ENCODE results near the gene ZBTB7C.

The ZBTB7C gene

DNA sequence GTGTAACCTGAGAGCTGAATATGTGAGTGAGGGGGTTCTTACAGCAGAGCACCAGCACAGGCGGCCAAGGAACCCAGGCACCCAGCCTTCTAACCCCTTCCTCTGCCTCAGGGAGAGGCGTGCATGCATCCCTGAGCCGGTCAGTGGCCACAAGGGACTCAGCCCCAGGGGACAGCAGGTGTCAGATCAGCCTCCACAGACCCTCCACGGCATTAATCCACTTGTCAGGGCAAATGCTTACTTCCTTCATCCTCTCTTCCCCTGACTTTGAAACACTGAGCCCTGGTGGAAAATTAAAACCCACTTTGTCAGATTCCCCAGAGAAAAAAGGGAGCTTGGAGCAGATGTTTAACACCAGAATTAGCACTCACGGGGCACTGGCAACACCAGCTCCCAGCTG lies 418.2 kb downstream of the ZBTB7C start:
- no peak for DNase-seq (ENCODE audit: low spot score)

GRCh38 chr18:47987388-47987699 lies 421.8 kb downstream of the ZBTB7C start:
- no peak for DNase-seq (ENCODE audit: low spot score)

DNA sequence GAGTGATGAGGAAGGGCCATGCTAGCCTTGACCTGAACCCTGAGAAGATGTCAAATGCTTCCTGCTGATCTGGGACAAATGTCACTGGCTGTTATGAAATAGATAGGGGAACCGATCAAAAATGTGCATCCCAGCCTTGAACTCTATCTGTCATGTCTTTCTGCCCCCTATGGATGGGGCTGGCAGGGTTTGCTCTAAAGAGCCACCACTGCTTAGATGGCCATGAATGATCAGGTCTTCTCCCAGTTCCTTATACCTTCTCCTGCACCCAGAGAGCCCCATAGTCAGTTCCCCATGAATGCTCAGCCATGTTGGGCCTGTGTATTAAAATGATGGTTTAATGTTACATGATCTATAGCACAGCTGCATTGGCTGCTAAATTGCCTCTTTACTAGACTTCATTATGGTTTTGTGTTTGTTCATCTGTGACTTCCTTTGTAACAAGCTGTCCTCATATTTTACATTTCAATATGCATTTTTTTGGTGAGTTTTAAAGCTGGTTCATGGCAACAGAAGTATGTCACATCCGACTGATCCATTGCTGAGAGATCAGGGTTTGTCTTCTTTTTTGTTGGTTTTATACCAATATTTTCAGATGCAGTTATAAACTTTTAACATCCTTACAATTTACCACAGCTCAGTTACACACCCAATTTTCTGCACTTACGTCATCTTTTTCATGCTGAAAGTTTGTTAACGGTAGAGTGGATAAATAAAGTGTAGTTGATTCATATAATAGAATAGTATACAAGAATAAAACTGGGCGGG lies 422.4 kb downstream of the ZBTB7C start:
- no peak for DNase-seq (ENCODE audit: low spot score)

GRCh38 chr18:47985866-47986265 lies 423.3 kb downstream of the ZBTB7C start:
- DNase-seq (ENCODE audit: low spot score), result no peak

DNA sequence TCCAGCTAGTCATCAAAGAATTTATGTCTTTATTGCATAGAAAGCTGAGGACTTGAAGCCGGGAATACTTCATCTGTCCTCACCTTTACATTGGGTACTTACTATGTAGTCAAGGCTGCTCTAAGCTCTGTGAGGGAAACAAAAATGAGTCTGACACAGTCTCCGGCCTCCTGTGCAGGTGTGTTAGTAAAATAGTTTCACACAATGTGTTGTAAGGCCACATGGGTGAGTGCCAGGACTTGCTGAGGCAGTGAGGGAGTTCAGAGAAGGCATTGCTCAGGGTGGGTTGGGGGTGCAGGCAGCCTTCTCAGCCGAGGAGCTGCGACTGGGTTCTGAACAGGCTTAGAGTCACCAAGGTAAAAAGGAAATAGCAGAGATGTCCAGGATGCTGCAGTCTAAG lies 424.2 kb downstream of the ZBTB7C start:
- no peak for DNase-seq (ENCODE audit: low spot score)

GRCh38 chr18:47983946-47984345 lies 425.2 kb downstream of the ZBTB7C start:
- peak; percentile 59 for DNase-seq (ENCODE audit: low spot score)

GRCh38 chr18:47983055-47983454 lies 426.1 kb downstream of the ZBTB7C start:
- no peak for DNase-seq (ENCODE audit: low spot score)

GRCh38 chr18:47981830-47982229 lies 427.4 kb downstream of the ZBTB7C start:
- no peak for DNase-seq (ENCODE audit: low spot score)

- DNase-seq (ENCODE audit: low spot score), result no peak
Observed at GRCh38 chr18:47981320-47981719, 427.9 kb downstream of the ZBTB7C start.

- no peak for DNase-seq (ENCODE audit: low spot score)
Observed at GRCh38 chr18:47979611-47980200, 429.5 kb downstream of the ZBTB7C start.

DNA sequence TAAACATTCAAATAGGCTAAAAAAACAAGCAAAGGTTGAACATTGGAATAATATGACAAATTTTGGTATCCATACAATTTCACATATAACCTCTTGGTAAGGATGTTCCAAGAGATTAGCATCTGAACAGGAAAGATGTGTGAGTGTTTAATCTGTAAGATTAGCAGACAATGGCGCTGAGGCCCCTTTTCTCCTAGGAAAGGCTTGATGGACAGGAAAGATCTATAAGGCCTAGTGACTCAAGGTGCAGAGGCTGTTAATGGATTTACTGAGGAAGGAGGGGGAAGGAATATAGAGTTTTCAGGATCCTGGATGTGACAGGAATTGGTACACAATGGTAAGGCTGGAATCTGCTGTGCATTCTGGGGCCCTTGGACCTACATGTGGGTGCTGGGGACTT lies 430.6 kb downstream of the ZBTB7C start:
- no peak for DNase-seq (ENCODE audit: low spot score)

DNA sequence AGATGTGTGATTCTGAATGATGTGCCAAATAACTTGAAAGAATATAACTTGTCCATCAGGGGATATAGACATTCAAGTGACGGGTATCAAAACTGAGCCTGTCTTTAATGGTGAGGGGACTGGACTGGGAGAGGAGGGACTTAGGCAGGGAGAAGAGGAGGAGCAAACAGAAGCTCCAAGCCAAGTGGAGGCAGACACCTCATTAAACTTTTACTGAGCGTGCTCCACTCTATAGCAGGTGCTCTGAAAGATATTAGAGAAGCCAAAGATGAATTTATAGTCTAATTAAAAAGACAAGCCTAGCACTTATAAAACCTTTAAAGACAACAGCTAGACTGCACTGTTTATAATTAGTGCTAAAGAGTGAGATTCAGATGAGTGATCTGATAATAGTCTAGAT lies 431.0 kb downstream of the ZBTB7C start:
- no peak for DNase-seq (ENCODE audit: low spot score)

All from Ammon's horn (tissue), 1 donor.